NK-92 (cell line): ENCODE data around the gene TCF25.
"Not testable (repeated sequence)": the region's sequence is repeated elsewhere in the genome, so short reads cannot be mapped to it uniquely, and the experiment has no call there.

Source experiments
- DNase-seq: peaks from one replicate; lab custom pipeline; 2025; ENCODE audit not compliant: unreplicated experiment; lab: John Stamatoyannopoulos, UW

TCF25 gene

GRCh38 chr16:89871895-89872294 is 1.5 kb upstream of the TCF25 start:
- no peak for DNase-seq

GRCh38 chr16:89873972-89874689 is 739 bp downstream of the TCF25 start:
- DNase-seq: peak; percentile 77

- not testable (repeated sequence) for DNase-seq
These were observed 5.7 kb downstream of the TCF25 start for GRCh38 chr16:89879123-89879522.

- DNase-seq: no peak
These were observed 7.3 kb downstream of the TCF25 start for GRCh38 chr16:89880477-89881367.

GRCh38 chr16:89881368-89881730 is 8.0 kb downstream of the TCF25 start:
- DNase-seq: no peak

GRCh38 chr16:89883346-89884040 is 10.1 kb downstream of the TCF25 start:
- no peak for DNase-seq

- DNase-seq: no peak
These were observed 10.6 kb downstream of the TCF25 start for GRCh38 chr16:89884041-89884421.

GRCh38 chr16:89887243-89887642 is 13.9 kb downstream of the TCF25 start:
- no peak for DNase-seq

- no peak for DNase-seq
These were observed 16.8 kb downstream of the TCF25 start for GRCh38 chr16:89890200-89890599.

GRCh38 chr16:89890886-89891657 is 17.7 kb downstream of the TCF25 start:
- DNase-seq: no peak

- no peak for DNase-seq
These were observed 18.8 kb downstream of the TCF25 start for GRCh38 chr16:89892055-89892630.

- DNase-seq: no peak
These were observed 19.2 kb downstream of the TCF25 start for GRCh38 chr16:89892635-89893034.

- no peak for DNase-seq
These were observed 20.5 kb downstream of the TCF25 start for GRCh38 chr16:89893642-89894548.

- no peak for DNase-seq
These were observed 22.3 kb downstream of the TCF25 start for GRCh38 chr16:89895482-89896250.

GRCh38 chr16:89897204-89897603 is 23.8 kb downstream of the TCF25 start:
- DNase-seq: no peak

- no peak for DNase-seq
These were observed 25.0 kb downstream of the TCF25 start for GRCh38 chr16:89898201-89898967.

GRCh38 chr16:89899879-89900481 is 26.6 kb downstream of the TCF25 start:
- DNase-seq: no peak

GRCh38 chr16:89900885-89901284 is 27.5 kb downstream of the TCF25 start:
- DNase-seq: no peak
